ENCODE data around the gene RTN4. TPM values are rescaled to one million over a fixed set of nuclear protein-coding genes. Genes with fewer than 3 reads are reported as not detected.

RTN4 gene
- polyA plus RNA-seq, 3 donors: 111 to 163 (median 158) TPM

GRCh38 chr2:54935389-54935788 is 114.9 kb downstream of the RTN4 start:
- no peak overlapping the region for H3K9ac ChIP-seq (ENCODE audit: insufficient read depth, low read length, poor library complexity, severe bottlenecking)
- no peak overlapping the region for H3K27ac ChIP-seq (ENCODE audit: low read depth in 1 of 2, low read length in 2 of 2)
- TF ChIP-seq CTCF (IDR thresholded peaks at IDR 0.05): no peak
- H3K27ac Mint-ChIP-seq: no peak overlapping the region
- H3K36me3 Mint-ChIP-seq: no peaks in the 10 kb centered on the region
- no peaks in the 10 kb centered on the region for H3K4me1 ChIP-seq (ENCODE audit: control insufficient read depth in 1 of 2, insufficient read depth in 2 of 2, low read length in 2 of 2)
- no peak overlapping the region for H3K4me3 Mint-ChIP-seq
- H3K36me3 ChIP-seq (replicated peaks in 1 of 2; ENCODE audit: control insufficient read depth in 1 of 2, insufficient read depth in 2 of 2, low read length in 2 of 2): no peaks in the 10 kb centered on the region
- H3K9me3 Mint-ChIP-seq: peaks cover 10 to 22% (median 19%) of the 10 kb centered on the region in 7 donors
- H3K9me3 ChIP-seq (replicated peaks in 1 of 2; ENCODE audit: control insufficient read depth in 1 of 2, insufficient read depth in 1 of 2, low read length in 2 of 2): peaks cover 11 to 28% of the 10 kb centered on the region in 2 donors
- H3K27me3 Mint-ChIP-seq (ENCODE audit: low read depth in 3 of 3): peaks cover 0 to 3% (median 0%) of the 10 kb centered on the region in 3 donors
- DNase-seq: no peak
- WGBS (ENCODE audit: insufficient coverage): no CpG with 5 or more reads among the region's 4 CpGs
- H3K4me3 ChIP-seq (replicated peaks in 1 of 3; ENCODE audit: low read depth in 2 of 3, low read length in 3 of 3): no peak overlapping the region
- H3K4me1 Mint-ChIP-seq: no peaks in the 10 kb centered on the region
- H3K27me3 ChIP-seq (ENCODE audit: control insufficient read depth in 2 of 2, insufficient read depth in 2 of 2, low read length in 2 of 2): no peaks in the 10 kb centered on the region
- no peaks in the 10 kb centered on the region for H3K79me2 ChIP-seq (ENCODE audit: insufficient read depth, low read length)
- no peak overlapping the region for H3K4me2 ChIP-seq (replicated peaks; ENCODE audit: extremely low read depth, low read length, poor library complexity, severe bottlenecking)
- H2AFZ ChIP-seq (ENCODE audit: insufficient read depth, low read depth, low read length, poor library complexity, severe bottlenecking): no peak overlapping the region
- intact Hi-C loops (cut with micrococcal nuclease): no loop called here
- H4K20me1 ChIP-seq (ENCODE audit: insufficient read depth, low read length): no peaks in the 10 kb centered on the region

GRCh38 chr2:54931473-54931872 is 118.8 kb downstream of the RTN4 start:
- TF ChIP-seq CTCF (IDR thresholded peaks at IDR 0.05): no peak

More at GRCh38 chr2:54931473-54931872, 118.8 kb downstream of the RTN4 start:
- H3K36me3 ChIP-seq (replicated peaks in 1 of 2; ENCODE audit: control insufficient read depth in 1 of 2, insufficient read depth in 2 of 2, low read length in 2 of 2): no peaks in the 10 kb centered on the region
- no peaks in the 10 kb centered on the region for H3K27me3 ChIP-seq (ENCODE audit: control insufficient read depth in 2 of 2, insufficient read depth in 2 of 2, low read length in 2 of 2)
- no peaks in the 10 kb centered on the region for H3K4me1 ChIP-seq (ENCODE audit: control insufficient read depth in 1 of 2, insufficient read depth in 2 of 2, low read length in 2 of 2)
- intact Hi-C loops (cut with micrococcal nuclease): no loop called here
- H3K79me2 ChIP-seq (ENCODE audit: insufficient read depth, low read length): no peaks in the 10 kb centered on the region
- H3K27ac Mint-ChIP-seq: no peak overlapping the region
- H3K9ac ChIP-seq (ENCODE audit: insufficient read depth, low read length, poor library complexity, severe bottlenecking): no peak overlapping the region
- H3K36me3 Mint-ChIP-seq: no peaks in the 10 kb centered on the region
- no peak for DNase-seq
- H2AFZ ChIP-seq (ENCODE audit: insufficient read depth, low read depth, low read length, poor library complexity, severe bottlenecking): no peak overlapping the region
- no peak overlapping the region for H3K4me3 Mint-ChIP-seq
- WGBS (ENCODE audit: insufficient coverage): 98% methylated on average over 4 of the region's 6 CpGs
- no peak overlapping the region for H3K27ac ChIP-seq (ENCODE audit: low read depth in 1 of 2, low read length in 2 of 2)
- peaks cover 0 to 6% (median 0%) of the 10 kb centered on the region in 3 donors for H3K27me3 Mint-ChIP-seq (ENCODE audit: low read depth in 3 of 3)
- peaks cover 3 to 5% of the 10 kb centered on the region in 2 donors for H3K9me3 ChIP-seq (replicated peaks in 1 of 2; ENCODE audit: control insufficient read depth in 1 of 2, insufficient read depth in 1 of 2, low read length in 2 of 2)
- no peaks in the 10 kb centered on the region for H4K20me1 ChIP-seq (ENCODE audit: insufficient read depth, low read length)
- no peak overlapping the region for H3K4me2 ChIP-seq (replicated peaks; ENCODE audit: extremely low read depth, low read length, poor library complexity, severe bottlenecking)
- H3K4me3 ChIP-seq (replicated peaks in 1 of 3; ENCODE audit: low read depth in 2 of 3, low read length in 3 of 3): no peak overlapping the region
- H3K4me1 Mint-ChIP-seq: peaks cover 4% of the 10 kb centered on the region
- peaks cover 0 to 9% (median 2%) of the 10 kb centered on the region in 7 donors for H3K9me3 Mint-ChIP-seq
